GM18870 (cell line): ENCODE measurements around the gene ERC2.

Source experiments
- ATAC-seq: cut with Tn5 transposase; IDR thresholded peaks from one replicate; pipeline ENCODE4 v1.9.1; 2021; ENCODE audit warnings: moderate library complexity; ENCODE audit not compliant: unreplicated experiment

The ERC2 gene

GRCh38 chr3:55487381-55488241 lies 980.7 kb downstream of the ERC2 start:
- no peak for ATAC-seq

GRCh38 chr3:55486857-55487380 lies 981.3 kb downstream of the ERC2 start, which contains the start of gene WNT5A:
TSS of gene WNT5A (minus strand) at chr3:55487306. CDS start at chr3:55486985, 321 bp downstream.
- ATAC-seq = no peak

- ATAC-seq = no peak
Measured at GRCh38 chr3:55486101-55486856, 982.0 kb downstream of the ERC2 start.

- ATAC-seq = peak; percentile 49
Measured at GRCh38 chr3:55484801-55485791, 983.2 kb downstream of the ERC2 start.

GRCh38 chr3:55484191-55484689 lies 984.0 kb downstream of the ERC2 start:
- no peak for ATAC-seq

- no peak for ATAC-seq
Measured at GRCh38 chr3:55483196-55484095, 984.8 kb downstream of the ERC2 start.

- no peak for ATAC-seq
Measured at GRCh38 chr3:55482496-55483195, 985.6 kb downstream of the ERC2 start.

- ATAC-seq = no peak
Measured at GRCh38 chr3:55481744-55482495, 986.3 kb downstream of the ERC2 start.

GRCh38 chr3:55480911-55481743 lies 987.1 kb downstream of the ERC2 start:
- ATAC-seq = no peak

- no peak for ATAC-seq
Measured at GRCh38 chr3:55477306-55478303, 990.7 kb downstream of the ERC2 start.

GRCh38 chr3:55476515-55476914 lies 991.8 kb downstream of the ERC2 start:
- ATAC-seq = no peak

- no peak for ATAC-seq
Measured at GRCh38 chr3:55474213-55474632, 994.0 kb downstream of the ERC2 start.

GRCh38 chr3:55473788-55474187 lies 994.5 kb downstream of the ERC2 start:
- ATAC-seq = no peak

GRCh38 chr3:55471522-55472280 lies 996.6 kb downstream of the ERC2 start:
- ATAC-seq = no peak

- no peak for ATAC-seq
Measured at GRCh38 chr3:55471084-55471483, 997.2 kb downstream of the ERC2 start.
